Skin epidermis (tissue), 12 donors: ENCODE measurements around the gene MZT1.
A peak's percentile ranks its signal among the peaks of the same experiment; 100 is the strongest.
"Not testable (repeated sequence)": the region's sequence is repeated elsewhere in the genome, so short reads cannot be mapped to it uniquely, and the experiment has no call there.

ENCODE experiments used
- H3K27ac ChIP-seq, 21 experiments: fragments of 200-600 bp; sonication (generic) in 11 of 21; one replicate each; pipeline ENCODE4 v1.5.0; 2020; ENCODE audit warnings: mild to moderate bottlenecking in 3 of 21, inconsistent platforms in 2 of 21, moderate library complexity in 2 of 21
- H3K4me3 ChIP-seq, 7 experiments: fragments of 200-600 bp; sonication (generic) in 2 of 7; one replicate each; pipeline ENCODE4 v1.5.0; 2020; ENCODE audit warnings: inconsistent platforms in 2 of 7, mild to moderate bottlenecking in 2 of 7, moderate library complexity in 1 of 7

MZT1 gene, protein sequence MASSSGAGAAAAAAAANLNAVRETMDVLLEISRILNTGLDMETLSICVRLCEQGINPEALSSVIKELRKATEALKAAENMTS

GRCh38 chr13:72727417-72728289 lies at the start of gene MZT1, which contains the start of gene BORA:
Gene MZT1, minus strand, starts transcription at chr13:72727629. Its CDS starts 27 bp downstream, at chr13:72727602.
Gene BORA, plus strand, starts transcription at chr13:72727923. Its CDS starts 1,018 bp downstream, at chr13:72728941.
- peak within 1 kb of the TSS; percentile 8 to 90 (median 78) for H3K27ac ChIP-seq
- H3K4me3 ChIP-seq: peak within 1 kb of the TSS; percentile 61 to 98 (median 85)

DNA sequence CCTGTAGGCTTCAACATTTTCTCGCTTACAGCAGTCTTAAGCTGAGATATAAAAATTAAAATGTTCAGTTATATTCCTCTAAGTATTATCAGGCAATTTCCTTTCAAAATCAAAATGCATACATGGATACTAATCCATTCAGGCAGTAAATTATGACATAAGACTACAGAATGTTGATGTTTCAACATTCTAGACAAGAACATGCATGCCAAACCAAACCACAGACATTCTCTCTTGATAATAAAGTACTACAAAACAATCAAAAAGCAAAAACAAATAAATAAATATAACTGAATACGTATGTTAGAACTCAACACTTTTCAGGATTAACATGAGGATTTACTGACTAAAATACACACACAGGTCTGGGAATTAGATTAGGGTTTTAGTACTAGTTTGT lies 46.6 kb upstream of the MZT1 start:
- Histone ChIP-seq H3K4me3 (no peak overlapping the region), H3K27ac (no peak overlapping the region)

DNA sequence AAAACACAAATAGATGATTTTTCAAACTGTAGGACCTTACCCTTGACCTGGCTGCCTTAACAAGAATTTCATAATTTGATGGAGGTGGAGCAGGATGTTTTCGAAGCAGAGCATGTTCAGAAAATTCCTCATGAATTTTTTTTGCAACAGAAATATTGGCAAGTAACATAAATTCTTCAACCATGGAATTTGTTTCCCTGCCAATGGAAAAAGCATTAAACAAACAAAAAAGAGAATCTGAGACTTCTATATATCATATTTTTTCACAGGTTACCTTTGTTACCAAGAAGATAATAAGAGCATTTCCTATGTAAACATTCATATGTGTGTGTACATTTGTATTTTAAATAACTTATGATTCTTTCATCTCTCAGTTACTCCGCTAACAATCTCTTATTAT lies 36.0 kb upstream of the MZT1 start:
- no peak overlapping the region for H3K4me3 ChIP-seq
- no peak overlapping the region for H3K27ac ChIP-seq

DNA sequence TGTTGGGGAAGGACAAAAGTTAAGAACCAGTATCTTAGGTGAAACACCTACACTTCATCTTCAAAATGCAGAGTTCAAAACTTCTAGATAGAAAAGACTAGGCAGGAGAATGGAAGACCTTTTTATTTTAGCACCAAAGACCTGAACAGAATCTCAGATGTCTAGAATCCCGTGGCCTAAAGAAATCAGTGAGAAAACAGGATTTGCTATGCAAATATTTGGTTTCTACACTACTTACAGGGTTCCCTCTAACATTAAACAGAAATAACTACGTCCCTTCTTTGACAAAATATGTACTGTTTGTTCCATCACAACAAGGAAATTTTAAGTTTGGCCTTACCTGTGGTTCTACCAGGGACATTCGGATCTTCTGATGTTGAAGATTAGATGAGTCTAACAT lies 32.8 kb upstream of the MZT1 start:
- Histone ChIP-seq H3K4me3 (no peak overlapping the region), H3K27ac (no peak overlapping the region)

DNA sequence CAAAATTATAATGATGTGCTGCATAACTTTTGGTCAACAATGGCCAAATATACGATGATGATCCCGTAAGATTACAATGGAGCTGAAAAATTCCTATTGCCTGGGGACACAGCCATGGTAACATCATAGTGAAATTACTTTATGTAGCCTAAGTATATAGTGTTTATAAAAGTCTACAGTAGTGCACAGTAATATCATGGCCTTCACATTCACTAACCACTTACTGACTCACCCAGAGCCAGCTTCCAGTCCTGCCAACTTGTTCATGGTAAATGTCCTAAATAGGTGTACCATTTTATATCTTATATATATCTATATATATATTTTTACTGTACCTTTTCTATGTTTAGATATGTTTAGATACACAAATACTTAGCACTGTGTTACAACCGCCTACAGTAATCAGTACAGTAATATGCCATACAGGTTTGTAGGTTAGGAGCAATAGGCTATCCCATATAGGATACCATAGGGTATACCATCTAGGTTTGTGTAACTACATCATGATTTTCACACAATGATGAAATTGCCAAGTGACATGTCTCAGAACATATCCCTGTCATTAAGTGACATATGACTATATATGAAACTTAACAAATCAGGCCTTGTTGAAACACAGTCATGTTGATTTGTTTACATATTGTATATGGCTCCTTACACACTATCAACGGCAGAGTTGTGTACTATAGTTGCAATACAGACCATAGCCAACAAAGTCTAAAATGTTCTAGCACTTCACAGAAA lies 30.5 kb upstream of the MZT1 start:
- no peak overlapping the region for H3K4me3 ChIP-seq
- H3K27ac ChIP-seq: no peak overlapping the region

GRCh38 chr13:72754111-72754510 lies 26.7 kb upstream of the MZT1 start:
- Histone ChIP-seq H3K27ac (no peak overlapping the region), H3K4me3 (no peak overlapping the region)

- Histone ChIP-seq H3K27ac (no peak overlapping the region), H3K4me3 (no peak overlapping the region)
Observed at GRCh38 chr13:72751220-72751619, 23.8 kb upstream of the MZT1 start.

DNA sequence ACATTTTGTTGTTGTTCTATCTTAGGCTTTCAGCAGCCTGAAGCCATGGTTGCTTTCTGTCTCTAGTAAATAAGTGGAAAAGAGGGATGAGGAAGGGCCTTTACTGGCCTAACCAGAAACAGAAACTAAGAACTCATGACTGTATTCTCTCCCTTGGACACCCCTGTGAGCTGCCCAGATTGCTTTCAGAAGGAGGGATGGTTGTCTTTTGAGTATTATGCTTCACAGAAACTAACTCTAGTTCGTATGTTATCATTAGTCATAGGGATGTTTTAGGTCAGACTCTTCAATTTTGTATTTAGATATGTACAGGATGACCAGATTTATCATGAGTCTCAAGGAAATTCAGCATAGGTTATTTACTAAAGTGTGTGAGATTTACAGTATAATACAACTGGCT lies 17.8 kb upstream of the MZT1 start:
- H3K27ac ChIP-seq: no peak overlapping the region

DNA sequence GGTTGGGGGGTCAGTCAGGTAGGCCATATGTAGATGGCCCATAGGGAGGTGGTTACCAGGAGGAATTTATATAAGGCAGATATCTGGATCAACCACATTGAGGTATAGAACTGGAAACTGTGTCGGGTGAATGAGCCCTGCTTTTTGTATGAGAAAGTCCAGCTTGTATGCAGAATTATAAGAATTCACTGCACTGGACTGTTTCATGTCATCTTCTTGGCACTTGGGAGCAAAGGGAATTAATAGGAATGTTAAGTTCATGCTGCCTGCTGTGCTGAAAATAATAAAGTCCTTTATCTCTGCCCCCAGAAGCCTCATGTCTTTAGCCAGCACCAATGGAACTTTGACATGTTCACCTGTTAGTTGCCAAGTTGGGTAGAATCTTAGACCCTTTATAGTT lies 12.6 kb upstream of the MZT1 start:
- H3K27ac ChIP-seq: no peak overlapping the region
- H3K4me3 ChIP-seq: no peak overlapping the region

More for the DNA sequence above, 17.8 kb upstream of the MZT1 start:
- H3K4me3 ChIP-seq: no peak overlapping the region

- H3K4me3 ChIP-seq: no peak overlapping the region
- H3K27ac ChIP-seq: no peak overlapping the region
Observed at GRCh38 chr13:72737033-72737432, 9.6 kb upstream of the MZT1 start.

GRCh38 chr13:72728290-72728605 lies 819 bp upstream of the MZT1 start:
- peak overlapping the region; percentile 61 to 98 (median 85) for H3K4me3 ChIP-seq
- H3K27ac ChIP-seq: peak overlapping the region; percentile 8 to 88 (median 72)

- peak overlapping the region in 19 of 21 experiments; percentile 49 to 90 (median 78) for H3K27ac ChIP-seq
Observed at GRCh38 chr13:72726726-72727416, 558 bp downstream of the MZT1 start.

GRCh38 chr13:72726185-72726584 lies 1.2 kb downstream of the MZT1 start:
- H3K27ac ChIP-seq: not testable (repeated sequence)
- peak overlapping the region in 2 of 7 experiments; percentile 74 to 98 for H3K4me3 ChIP-seq

More at GRCh38 chr13:72726726-72727416, 558 bp downstream of the MZT1 start:
- peak overlapping the region; percentile 61 to 98 (median 85) for H3K4me3 ChIP-seq

DNA sequence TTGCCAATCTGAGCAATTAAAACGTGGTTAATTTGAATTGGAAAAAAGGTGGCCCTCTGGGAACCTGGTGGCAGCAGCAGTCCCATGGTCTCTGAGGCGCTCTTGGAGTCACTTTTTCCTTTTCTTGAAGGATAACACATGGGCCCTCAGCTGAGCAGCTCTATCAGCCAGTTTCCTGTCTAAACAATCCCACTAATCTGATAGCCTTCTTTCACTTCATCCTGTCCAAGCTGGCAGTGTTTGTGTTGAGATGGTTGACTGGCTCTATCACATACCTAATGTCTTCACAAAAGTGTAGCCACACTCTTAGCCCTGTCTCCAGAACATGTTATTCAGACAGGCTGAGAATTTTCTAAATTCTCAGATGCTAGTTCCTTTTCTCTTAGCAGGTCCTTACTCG lies 10.7 kb downstream of the MZT1 start:
- Histone ChIP-seq H3K4me3 (no peak overlapping the region), H3K27ac (no peak overlapping the region)

DNA sequence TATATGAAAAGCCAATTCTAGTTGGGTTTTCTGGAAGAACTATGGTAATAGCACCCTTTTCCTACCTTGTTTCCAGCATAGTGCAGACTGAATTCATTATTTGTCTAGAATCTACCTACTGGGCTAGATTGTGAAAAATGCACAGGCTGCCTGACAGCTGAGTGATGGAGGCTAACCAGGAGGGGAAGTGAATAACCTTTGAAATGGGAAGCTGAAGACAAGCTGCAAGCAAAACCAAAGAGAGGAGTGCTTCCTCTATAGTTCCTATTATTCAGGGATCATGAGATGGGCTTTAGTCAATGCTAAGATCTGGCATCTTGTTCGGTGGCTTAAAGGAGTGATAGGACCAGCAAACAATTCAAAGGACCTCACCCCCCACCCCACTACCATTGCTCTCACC lies 26.9 kb downstream of the MZT1 start:
- Histone ChIP-seq H3K27ac (no peak overlapping the region), H3K4me3 (no peak overlapping the region)

DNA sequence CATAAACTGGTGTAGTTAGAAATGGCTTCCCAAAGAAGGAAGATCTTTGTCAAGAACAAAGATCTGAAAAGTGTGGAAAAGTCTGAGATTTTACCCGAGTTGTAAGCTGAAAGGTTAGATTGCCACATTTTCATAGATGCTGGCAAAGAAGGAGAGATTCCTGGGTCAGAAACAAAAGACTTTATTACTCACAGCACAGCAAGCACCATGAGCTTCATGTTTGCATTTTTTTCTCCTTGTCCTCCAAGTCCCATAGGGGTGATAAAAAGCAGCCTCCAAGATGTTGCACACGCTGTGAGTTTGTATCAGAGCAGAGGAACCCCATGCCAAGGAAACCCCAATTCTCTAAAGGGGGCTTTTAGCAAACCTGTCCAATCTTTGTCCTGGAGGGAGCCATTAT lies 29.3 kb downstream of the MZT1 start:
- Histone ChIP-seq H3K27ac (no peak overlapping the region), H3K4me3 (no peak overlapping the region)

GRCh38 chr13:72696579-72696978 lies 30.9 kb downstream of the MZT1 start:
- H3K4me3 ChIP-seq: no peak overlapping the region

DNA sequence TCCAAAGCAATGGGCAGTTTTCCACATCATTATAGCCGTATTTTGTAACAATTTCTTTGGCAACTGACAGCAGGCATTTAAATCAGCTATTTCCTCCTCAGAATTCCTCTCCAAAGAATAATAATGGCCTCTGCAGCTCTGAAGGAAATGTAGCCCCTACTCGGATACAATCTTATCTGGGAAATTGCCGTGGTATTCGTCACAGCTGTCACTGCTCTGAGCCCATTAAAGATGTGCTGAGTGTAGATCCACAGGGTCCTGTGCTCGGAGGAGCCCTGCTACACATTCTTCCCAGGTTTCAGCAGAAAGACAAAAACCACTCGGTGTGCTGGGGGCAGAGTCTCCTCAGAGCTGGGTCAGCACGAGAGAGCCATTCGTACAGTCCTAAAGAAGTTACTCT lies 33.1 kb downstream of the MZT1 start:
- no peak overlapping the region for H3K4me3 ChIP-seq
- no peak overlapping the region for H3K27ac ChIP-seq

More at GRCh38 chr13:72696579-72696978, 30.9 kb downstream of the MZT1 start:
- H3K27ac ChIP-seq: no peak overlapping the region

DNA sequence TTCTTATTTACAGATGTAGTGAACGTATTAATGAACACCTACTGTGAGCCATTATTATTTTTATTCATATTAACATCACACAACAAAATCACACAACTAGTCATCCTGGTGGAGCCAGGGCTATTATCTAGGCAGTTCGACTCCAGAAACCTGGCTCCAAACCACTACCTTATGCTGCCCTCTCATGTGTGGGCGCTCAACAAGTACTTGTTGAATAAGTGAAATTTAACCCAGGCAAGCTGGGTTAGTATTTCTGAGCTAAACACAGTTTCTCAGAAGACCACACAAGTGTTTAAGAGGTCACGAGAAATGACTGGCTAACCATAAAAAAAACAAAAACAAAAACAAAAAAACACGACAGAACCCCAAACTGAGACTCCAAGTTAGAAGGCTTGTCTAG lies 33.6 kb downstream of the MZT1 start:
- H3K27ac ChIP-seq: no peak overlapping the region
- no peak overlapping the region for H3K4me3 ChIP-seq

DNA sequence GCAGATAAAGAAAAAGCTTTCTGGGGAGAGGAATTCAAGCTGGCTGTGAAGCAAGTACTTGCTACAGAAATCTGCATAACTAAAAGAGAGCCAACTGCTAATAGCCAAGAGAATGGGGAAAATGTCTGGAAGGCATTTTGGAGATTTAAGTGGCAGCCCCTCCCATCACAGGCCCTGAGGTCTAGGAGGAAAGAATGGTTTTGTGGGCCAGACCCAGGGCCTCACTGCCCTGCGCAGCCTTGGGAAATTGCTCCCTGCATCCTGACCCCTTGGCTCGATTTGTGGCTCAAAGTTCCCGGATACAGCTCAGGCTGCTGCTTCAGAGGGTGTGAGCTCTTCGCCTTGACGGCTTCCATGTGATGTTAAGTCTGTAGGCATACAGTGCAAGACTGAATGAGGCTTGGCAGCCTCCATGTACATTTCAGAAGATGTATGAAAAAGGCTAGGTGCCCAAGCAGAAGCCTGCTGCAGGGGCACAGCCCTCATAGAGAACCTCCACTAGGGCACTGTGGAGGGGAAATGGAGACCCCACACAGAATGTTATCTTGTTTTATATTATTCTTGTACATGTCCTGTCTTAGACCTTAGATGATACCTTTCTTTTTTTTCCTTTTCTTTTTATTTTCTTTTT lies 34.4 kb downstream of the MZT1 start:
- no peak overlapping the region for H3K4me3 ChIP-seq
- H3K27ac ChIP-seq: no peak overlapping the region
